Central memory CD8-positive, alpha-beta T cell (primary cell): ENCODE data around the gene OLA1.

ENCODE experiments used
- ATAC-seq: fragments of 150-1000 bp; cut with Tn5 transposase; replicated peaks from 2 replicates; pipeline ENCODE4 v1.10.0; 2022; ENCODE audit warnings: mild to moderate bottlenecking, moderate FRiP score, moderate number of reproducible peaks; ENCODE audit not compliant: poor library complexity, severe bottlenecking; ENCODE audit errors: extremely low read depth
- DNase-seq, 2 donors: peaks; one replicate each; pipeline ENCODE4 v3.0.0; 2021; ENCODE audit warnings: low spot score in 2 of 2
- H3K27ac Mint-ChIP-seq: one replicate; pipeline ENCODE4 v1.8.0; 2022; ENCODE audit warnings: low read depth, mild to moderate bottlenecking, moderate library complexity, mixed read lengths
- H3K27me3 Mint-ChIP-seq: one replicate; pipeline ENCODE4 v1.8.0; 2022; ENCODE audit warnings: mixed read lengths
- H3K36me3 Mint-ChIP-seq: one replicate; pipeline ENCODE4 v1.8.0; 2022; ENCODE audit warnings: mild to moderate bottlenecking, moderate library complexity, mixed read lengths; ENCODE audit not compliant: insufficient read depth
- H3K4me1 Mint-ChIP-seq: one replicate; pipeline ENCODE4 v1.8.0; 2022; ENCODE audit warnings: mixed read lengths
- H3K4me3 Mint-ChIP-seq: one replicate; pipeline ENCODE4 v1.8.0; 2022; ENCODE audit warnings: mild to moderate bottlenecking, moderate library complexity, mixed read lengths
- H3K9me3 Mint-ChIP-seq: one replicate; pipeline ENCODE4 v1.8.0; 2022; ENCODE audit warnings: mixed read lengths

Gene OLA1

DNA sequence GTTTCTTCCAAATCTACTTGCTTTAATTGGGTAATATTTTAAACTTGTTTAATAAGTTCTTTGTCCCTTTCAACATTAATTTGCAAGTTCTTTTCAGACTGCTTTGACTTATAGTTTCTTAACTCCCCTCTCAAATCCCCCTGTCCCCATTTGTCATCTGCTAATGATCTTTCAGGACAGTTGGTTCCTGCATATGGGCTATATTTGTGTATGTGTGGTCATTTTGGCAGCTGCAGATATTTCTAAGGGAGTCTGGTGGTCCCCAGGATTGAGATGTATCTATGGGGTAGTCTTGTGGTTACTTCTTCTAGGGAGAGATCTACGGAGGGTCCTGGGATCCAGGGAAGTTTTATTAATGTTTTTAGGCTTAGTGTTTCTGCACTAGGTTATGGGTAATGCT lies 162.6 kb downstream of the OLA1 start:
- H3K27me3 Mint-ChIP-seq: no peaks in the 10 kb centered on the region
- H3K27ac Mint-ChIP-seq: no peak overlapping the region
- no peaks in the 10 kb centered on the region for H3K9me3 Mint-ChIP-seq
- DNase-seq (no peak), ATAC-seq (no peak)
- H3K4me3 Mint-ChIP-seq: no peak overlapping the region
- H3K36me3 Mint-ChIP-seq: peaks cover 2% of the 10 kb centered on the region
- no peaks in the 10 kb centered on the region for H3K4me1 Mint-ChIP-seq

DNA sequence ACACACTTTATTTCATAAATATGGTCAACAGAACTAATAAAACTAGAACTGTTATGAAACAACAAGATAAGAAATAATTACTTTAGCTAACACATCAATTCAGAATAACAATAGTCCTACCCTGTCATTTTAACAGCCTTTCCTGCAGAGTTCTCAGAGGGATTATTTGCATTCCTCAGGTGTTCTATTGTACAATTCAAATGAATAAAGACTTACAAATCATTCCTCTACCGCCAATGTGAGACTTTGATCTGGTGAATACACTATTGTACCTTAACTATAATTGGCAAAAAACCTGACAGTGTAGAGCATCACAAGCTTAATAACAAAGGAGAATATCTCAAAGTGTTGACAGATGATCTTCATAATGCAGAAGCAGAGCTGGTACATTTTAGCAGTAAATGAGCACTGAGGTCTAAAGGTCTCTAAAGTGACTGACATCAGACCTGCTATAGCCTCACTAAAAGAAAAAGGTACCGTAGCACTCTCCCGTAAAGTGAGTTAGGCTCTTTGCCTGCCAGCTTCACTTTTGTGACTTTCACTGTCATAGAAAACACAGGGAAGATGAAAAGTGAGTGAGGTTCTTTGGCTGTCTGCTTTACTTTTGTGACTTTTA lies 164.4 kb downstream of the OLA1 start:
- no peak overlapping the region for H3K27ac Mint-ChIP-seq
- H3K4me1 Mint-ChIP-seq: no peaks in the 10 kb centered on the region
- ATAC-seq: no peak
- DNase-seq: no peak
- no peak overlapping the region for H3K4me3 Mint-ChIP-seq
- H3K36me3 Mint-ChIP-seq: peaks cover 2% of the 10 kb centered on the region
- no peaks in the 10 kb centered on the region for H3K9me3 Mint-ChIP-seq
- H3K27me3 Mint-ChIP-seq: no peaks in the 10 kb centered on the region

DNA sequence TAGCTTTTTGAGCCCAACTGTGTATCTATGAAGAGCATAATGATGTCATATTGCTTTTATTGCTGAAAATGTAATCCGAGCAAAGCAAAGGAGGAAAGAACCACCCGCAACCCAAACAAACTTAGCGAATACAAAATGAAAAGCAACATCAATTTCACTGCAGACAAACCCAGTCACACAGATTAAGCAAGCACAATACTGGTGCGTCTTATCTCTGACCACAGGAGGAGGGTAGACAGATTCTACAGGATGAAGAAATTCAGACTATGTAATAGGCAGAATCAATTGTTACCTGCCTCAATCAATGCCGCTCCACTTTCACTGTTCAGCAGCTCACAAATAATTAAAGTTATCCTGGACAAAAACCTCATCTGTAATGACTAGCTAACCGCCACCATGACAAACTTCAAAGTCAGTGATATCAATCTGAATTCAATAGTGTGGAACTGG lies 167.6 kb downstream of the OLA1 start:
- Mint-ChIP-seq H3K4me3 (no peak overlapping the region), H3K4me1 (no peaks in the 10 kb centered on the region), H3K27me3 (no peaks in the 10 kb centered on the region), H3K9me3 (no peaks in the 10 kb centered on the region), H3K36me3 (peaks cover 3% of the 10 kb centered on the region), H3K27ac (no peak overlapping the region)
- ATAC-seq (no peak), DNase-seq (no peak)

DNA sequence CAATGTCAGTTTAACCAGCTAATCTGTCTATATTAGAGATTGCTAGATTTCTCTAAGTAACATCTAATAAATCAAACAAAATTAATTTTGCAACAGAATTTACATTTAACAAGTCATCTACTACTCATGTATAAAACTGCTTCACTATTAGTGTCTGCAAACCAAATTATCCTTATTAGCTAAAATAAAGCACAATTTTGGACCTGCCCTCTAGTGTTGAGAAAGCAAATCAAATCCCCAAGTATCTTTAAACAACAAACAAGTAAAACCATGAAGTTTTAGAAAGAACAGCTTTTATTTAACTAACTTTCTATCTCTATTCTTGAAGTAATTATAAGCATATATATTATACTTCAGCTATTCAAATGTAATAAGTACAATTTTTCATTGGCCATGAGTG lies 170.1 kb downstream of the OLA1 start:
- no peak overlapping the region for H3K4me3 Mint-ChIP-seq
- peaks cover 7% of the 10 kb centered on the region for H3K36me3 Mint-ChIP-seq
- H3K27me3 Mint-ChIP-seq: no peaks in the 10 kb centered on the region
- DNase-seq (no peak), ATAC-seq (no peak)
- H3K9me3 Mint-ChIP-seq: no peaks in the 10 kb centered on the region
- H3K4me1 Mint-ChIP-seq: no peaks in the 10 kb centered on the region
- H3K27ac Mint-ChIP-seq: no peak overlapping the region

DNA sequence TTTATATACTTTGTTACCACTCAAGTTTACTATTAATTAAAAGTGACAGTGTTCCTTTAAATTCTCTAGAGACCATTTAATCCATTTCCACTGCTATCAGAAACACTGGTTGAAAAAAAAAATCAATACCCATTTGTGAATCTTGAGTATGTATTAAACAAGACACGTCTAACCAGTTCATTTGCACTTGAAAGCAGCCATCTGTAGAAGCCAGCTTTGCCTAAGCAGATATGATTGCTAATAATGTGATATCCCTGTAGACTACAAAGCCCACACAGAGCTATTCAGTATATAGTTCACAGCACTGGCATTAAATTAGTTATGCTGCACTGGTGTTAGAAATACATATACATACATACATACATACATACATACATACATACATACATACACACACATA lies 171.4 kb downstream of the OLA1 start:
- DNase-seq: no peak
- Mint-ChIP-seq H3K36me3 (peaks cover 7% of the 10 kb centered on the region), H3K27me3 (no peaks in the 10 kb centered on the region), H3K4me1 (no peaks in the 10 kb centered on the region), H3K27ac (no peak overlapping the region), H3K9me3 (no peaks in the 10 kb centered on the region), H3K4me3 (no peak overlapping the region)
- ATAC-seq: no peak

DNA sequence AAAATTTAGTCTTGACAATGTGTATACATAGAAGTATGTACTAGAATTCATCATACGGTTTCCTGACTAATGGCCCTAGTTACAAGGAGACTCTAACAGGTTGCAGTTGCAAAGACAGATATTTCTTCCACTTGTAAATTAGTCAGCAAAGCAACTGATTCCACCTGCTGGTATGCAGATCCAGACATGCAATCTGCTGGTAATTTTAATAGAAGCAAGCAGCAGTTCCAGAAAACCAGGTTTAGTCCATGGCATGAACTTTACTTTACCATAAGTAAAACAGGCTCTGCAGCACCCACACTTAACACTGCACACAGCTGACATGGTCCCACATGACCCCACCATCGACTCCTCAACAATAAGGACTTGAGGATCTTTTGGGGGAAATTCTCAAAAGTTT lies 172.3 kb downstream of the OLA1 start:
- no peaks in the 10 kb centered on the region for H3K9me3 Mint-ChIP-seq
- ATAC-seq (no peak), DNase-seq (no peak)
- H3K27ac Mint-ChIP-seq: no peak overlapping the region
- H3K27me3 Mint-ChIP-seq: no peaks in the 10 kb centered on the region
- no peak overlapping the region for H3K4me3 Mint-ChIP-seq
- no peaks in the 10 kb centered on the region for H3K4me1 Mint-ChIP-seq
- H3K36me3 Mint-ChIP-seq: peaks cover 7% of the 10 kb centered on the region

DNA sequence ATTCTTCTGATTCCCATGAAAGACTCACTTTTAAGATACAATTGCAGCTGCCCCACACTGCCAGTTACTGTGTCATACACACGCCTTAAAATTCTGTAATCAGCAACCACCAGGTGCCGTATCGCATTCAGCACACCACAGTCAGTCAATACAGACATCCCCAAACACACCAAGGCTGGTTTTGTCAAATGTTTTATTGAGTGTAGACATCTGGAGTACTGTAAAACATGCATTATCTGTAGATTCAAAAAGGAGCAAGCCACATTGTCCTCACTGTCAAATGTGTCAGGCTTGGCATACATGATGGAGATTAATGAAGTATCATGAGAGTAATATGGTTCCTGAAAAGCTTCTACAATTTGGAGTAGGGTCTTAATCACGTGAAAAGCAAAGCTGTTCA lies 173.5 kb downstream of the OLA1 start:
- peaks cover 5% of the 10 kb centered on the region for H3K27me3 Mint-ChIP-seq
- no peak overlapping the region for H3K4me3 Mint-ChIP-seq
- no peaks in the 10 kb centered on the region for H3K9me3 Mint-ChIP-seq
- no peak for DNase-seq
- ATAC-seq: no peak
- H3K27ac Mint-ChIP-seq: no peak overlapping the region
- no peaks in the 10 kb centered on the region for H3K4me1 Mint-ChIP-seq
- peaks cover 7% of the 10 kb centered on the region for H3K36me3 Mint-ChIP-seq

DNA sequence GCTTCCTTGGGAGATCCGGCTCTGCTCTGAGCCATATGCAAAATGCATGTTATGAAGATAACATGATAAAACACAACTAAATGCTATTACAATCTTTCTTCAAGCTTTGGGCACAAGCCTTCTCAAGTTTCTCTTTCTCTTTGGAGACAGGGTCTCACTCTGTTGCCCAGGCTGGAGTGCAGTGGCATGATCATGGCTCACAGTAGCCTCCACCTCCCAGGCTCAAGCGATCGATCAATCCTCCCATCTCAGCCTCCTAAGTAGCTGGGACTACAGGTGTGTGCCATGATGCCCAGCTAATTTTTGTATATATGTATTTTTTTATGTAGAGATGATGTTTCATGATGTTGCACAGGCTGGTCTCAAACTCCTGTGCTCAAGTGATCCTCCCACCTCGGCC lies 175.5 kb downstream of the OLA1 start:
- Mint-ChIP-seq H3K4me1 (no peaks in the 10 kb centered on the region), H3K36me3 (peaks cover 7% of the 10 kb centered on the region), H3K27ac (no peak overlapping the region), H3K27me3 (peaks cover 12% of the 10 kb centered on the region), H3K9me3 (no peaks in the 10 kb centered on the region), H3K4me3 (no peak overlapping the region)
- ATAC-seq: no peak
- no peak for DNase-seq

DNA sequence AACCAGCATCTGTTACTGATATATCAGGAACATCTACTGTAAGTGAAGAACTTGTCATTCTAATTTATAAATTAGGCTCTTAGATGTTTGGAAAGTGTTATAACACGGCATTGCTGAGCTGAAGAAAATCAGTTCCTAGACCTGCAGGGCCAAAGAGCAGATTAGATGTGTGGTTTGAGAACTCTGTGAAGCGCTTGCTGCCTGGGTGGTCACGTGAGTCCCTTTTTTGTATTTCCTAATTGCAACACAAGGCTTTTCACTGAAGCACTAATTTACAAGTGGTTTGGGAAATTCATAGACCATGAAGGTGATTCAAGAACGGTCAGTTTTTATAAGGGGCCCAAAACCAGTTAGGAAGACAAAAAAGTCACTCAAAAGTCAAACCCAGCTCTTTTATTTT lies 176.3 kb downstream of the OLA1 start:
- Mint-ChIP-seq H3K9me3 (no peaks in the 10 kb centered on the region), H3K4me3 (no peak overlapping the region), H3K27me3 (peaks cover 20% of the 10 kb centered on the region), H3K36me3 (peaks cover 6% of the 10 kb centered on the region), H3K4me1 (no peaks in the 10 kb centered on the region), H3K27ac (no peak overlapping the region)
- ATAC-seq: no peak
- no peak for DNase-seq

DNA sequence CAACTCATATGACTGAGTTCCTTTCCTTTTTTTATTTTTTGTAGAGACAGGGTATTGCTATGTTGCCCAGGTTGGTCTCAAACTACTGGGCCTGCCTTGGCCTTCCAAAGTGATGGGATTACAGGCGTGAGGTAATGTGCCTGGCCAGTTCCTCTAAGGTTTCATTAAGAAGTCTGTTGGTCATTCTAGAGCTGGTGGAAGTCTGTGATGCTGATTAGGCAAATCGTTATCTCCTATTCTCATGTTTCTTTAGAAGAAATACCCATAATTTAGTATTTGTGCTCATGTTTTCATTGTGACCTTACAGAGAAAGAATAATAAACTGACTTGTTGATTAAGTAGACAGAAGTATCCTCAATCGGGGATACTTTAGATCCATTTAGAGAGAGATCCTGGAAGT lies 177.0 kb downstream of the OLA1 start:
- ATAC-seq (no peak), DNase-seq (no peak)
- Mint-ChIP-seq H3K36me3 (peaks cover 4% of the 10 kb centered on the region), H3K9me3 (no peaks in the 10 kb centered on the region), H3K27ac (no peak overlapping the region), H3K4me1 (no peaks in the 10 kb centered on the region), H3K27me3 (peaks cover 27% of the 10 kb centered on the region), H3K4me3 (no peak overlapping the region)

DNA sequence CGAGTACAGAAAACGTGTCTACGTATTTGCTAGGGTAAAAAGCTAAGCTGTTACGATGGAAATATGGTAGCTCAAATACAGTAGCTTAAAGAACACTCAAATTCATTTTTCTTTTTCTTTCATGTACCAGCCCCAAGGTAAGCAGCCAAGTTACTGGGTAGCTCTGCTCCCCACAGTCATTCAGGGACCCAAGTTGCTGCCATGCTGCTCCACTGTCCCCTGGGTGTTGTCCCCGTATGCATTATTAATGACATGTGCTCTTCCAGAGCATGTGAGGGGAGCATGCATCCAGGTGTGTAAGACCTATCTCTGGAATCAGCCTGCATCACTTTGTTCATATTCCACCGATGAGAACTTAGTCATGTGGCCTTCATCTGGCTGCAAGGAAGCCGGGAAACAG lies 178.1 kb downstream of the OLA1 start:
- Mint-ChIP-seq H3K9me3 (no peaks in the 10 kb centered on the region), H3K27ac (no peak overlapping the region), H3K4me3 (no peak overlapping the region), H3K27me3 (peaks cover 35% of the 10 kb centered on the region), H3K4me1 (no peaks in the 10 kb centered on the region), H3K36me3 (peaks cover 4% of the 10 kb centered on the region)
- no peak for ATAC-seq
- DNase-seq: no peak

DNA sequence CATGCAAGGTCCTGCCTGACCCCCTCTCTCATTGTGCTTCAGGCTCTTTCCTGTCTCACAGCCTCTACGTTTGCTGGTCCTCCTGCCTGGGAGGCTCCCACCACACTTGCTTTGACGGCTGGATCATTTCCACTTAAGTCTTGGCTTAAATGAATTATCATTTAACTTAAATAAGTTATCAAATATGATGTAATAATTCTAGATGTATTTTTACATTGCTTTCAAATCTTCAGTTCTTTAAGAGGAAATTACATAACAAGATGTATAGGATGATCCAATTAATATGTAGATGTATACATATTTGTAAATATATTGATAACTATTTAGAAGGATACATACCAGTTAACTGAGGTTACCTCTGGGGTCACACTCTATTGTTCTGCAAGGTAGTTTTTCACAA lies 180.5 kb downstream of the OLA1 start:
- no peak overlapping the region for H3K4me3 Mint-ChIP-seq
- DNase-seq (no peak), ATAC-seq (no peak)
- H3K27me3 Mint-ChIP-seq: peaks cover 46% of the 10 kb centered on the region
- H3K36me3 Mint-ChIP-seq: no peaks in the 10 kb centered on the region
- no peaks in the 10 kb centered on the region for H3K9me3 Mint-ChIP-seq
- no peak overlapping the region for H3K27ac Mint-ChIP-seq
- no peaks in the 10 kb centered on the region for H3K4me1 Mint-ChIP-seq

DNA sequence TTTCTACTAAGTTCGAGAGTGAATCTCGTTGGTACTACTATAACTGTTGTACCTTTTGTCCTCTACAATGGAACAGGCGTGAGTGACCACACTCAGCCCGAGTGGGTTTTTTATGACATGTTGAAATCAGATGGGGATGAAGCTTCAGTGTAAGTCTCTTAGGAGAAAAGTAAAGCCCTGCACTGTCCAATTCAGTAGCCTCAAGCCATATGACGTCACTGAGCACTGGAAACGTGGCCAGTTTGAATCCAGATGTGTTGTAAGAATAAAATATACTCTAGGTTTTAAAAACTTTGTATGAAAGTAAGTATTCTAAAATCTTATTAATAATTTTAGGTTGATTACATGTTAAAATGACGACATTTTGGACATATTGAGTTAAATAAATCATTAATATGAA lies 181.5 kb downstream of the OLA1 start:
- DNase-seq: no peak
- no peak for ATAC-seq
- H3K36me3 Mint-ChIP-seq: no peaks in the 10 kb centered on the region
- no peak overlapping the region for H3K4me3 Mint-ChIP-seq
- no peaks in the 10 kb centered on the region for H3K9me3 Mint-ChIP-seq
- H3K4me1 Mint-ChIP-seq: no peaks in the 10 kb centered on the region
- no peak overlapping the region for H3K27ac Mint-ChIP-seq
- H3K27me3 Mint-ChIP-seq: peaks cover 46% of the 10 kb centered on the region
